Activated CD4-positive, alpha-beta memory T cell treated with anti-CD3 and anti-CD28 coated beads for 36 hours (primary cell): ENCODE results near the gene ENPP7. TPM values are rescaled to one million over a fixed set of nuclear protein-coding genes. Genes with fewer than 3 reads are reported as not detected.

Experiments used
- CTCF ChIA-PET: fragments of 350-600 bp; sonication (Branson Sonifier 250); formaldehyde crosslinking; loops from one replicate; lab custom pipeline; 2021; ENCODE audit warnings: antibody characterized with exemption, inconsistent platforms; lab: Charles Lee
- POLR2A ChIA-PET: fragments of 350-600 bp; sonication (Branson Sonifier 250); formaldehyde crosslinking; loops from one replicate; lab custom pipeline; 2021; ENCODE audit warnings: antibody characterized with exemption; lab: Charles Lee
- DNase-seq: peaks from one replicate; pipeline ENCODE4 v3.0.0-alpha.2; 2020
- H3K27ac Mint-ChIP-seq: one replicate; pipeline ENCODE4 v1.8.0; 2021; ENCODE audit warnings: mixed read lengths
- H3K27me3 Mint-ChIP-seq: one replicate; pipeline ENCODE4 v1.8.0; 2021; ENCODE audit warnings: mixed read lengths
- H3K36me3 Mint-ChIP-seq: one replicate; pipeline ENCODE4 v1.8.0; 2021; ENCODE audit warnings: mixed read lengths
- H3K4me1 Mint-ChIP-seq: one replicate; pipeline ENCODE4 v1.8.0; 2021; ENCODE audit warnings: low read depth, mixed read lengths
- H3K4me3 Mint-ChIP-seq: one replicate; pipeline ENCODE4 v1.8.0; 2021; ENCODE audit warnings: mild to moderate bottlenecking, mixed read lengths
- H3K9me3 Mint-ChIP-seq: one replicate; pipeline ENCODE4 v1.8.0; 2021; ENCODE audit warnings: mixed read lengths
- intact Hi-C: fragments of 100-400 bp; cut with micrococcal nuclease; formaldehyde crosslinking; loops from one replicate; pipeline ENCODE4 v1.15.1; 2023
- total RNA-seq, 2 experiments: library from RNA; stranded (reverse); gene quantifications; one replicate each; pipeline ENCODE4 v1.2.3, GENCODE V29; 2021

The ENPP7 gene
- total RNA-seq, 2 experiments from 2014 or later: 0.10 TPM; not detected in 1

DNA sequence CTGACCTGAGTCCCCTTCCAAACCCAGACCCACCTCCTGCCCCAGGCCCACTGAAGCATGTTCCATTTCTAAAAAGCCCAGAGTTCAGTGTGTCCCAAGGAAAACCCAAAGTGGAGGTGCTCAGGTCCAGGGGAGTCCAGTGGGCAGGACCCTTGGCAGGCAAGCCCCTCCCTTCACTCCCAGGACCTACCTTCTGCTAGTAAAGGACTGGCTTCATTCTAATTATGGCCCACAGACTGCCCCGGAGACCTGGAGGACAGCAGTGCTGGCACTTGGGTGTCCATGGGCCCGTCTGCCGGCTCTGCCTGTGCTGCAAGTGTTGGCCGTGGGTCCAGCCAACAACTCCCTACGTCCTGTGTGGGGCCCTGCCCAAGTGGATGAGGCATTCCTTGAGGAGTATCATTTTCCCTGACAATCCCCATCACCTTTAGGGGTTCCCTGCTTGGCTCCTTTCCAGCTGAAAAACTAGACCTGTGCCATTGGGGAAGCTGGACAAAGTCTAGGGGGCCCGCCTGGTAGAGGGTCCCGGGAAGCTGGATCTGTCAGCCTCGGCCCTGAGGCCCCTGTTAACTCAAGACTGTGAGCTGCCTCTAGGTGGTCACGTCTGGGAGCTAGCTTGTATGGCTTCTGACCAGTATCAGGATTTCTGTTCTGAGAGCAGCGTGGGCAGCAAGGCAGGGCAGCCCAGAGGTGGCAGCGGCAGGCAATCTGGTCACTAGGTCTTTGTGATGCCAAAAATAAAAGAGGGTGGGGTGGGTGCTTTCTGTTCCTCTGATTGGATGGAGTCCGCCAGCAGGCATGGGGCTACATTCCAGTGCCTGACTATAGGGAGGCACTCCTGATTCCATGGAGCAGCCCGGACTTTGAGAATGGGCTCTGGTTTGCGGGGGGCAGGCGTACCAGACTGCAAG lies 55.4 kb downstream of the ENPP7 start:
- Mint-ChIP-seq H3K4me1 (peaks cover 2% of the 10 kb centered on the region), H3K27me3 (peaks cover 55% of the 10 kb centered on the region), H3K4me3 (no peak overlapping the region), H3K36me3 (no peaks in the 10 kb centered on the region), H3K27ac (no peak overlapping the region), H3K9me3 (no peaks in the 10 kb centered on the region)
- ChIA-PET CTCF (interaction anchor here (1.1 to 2.1 kb wide), 5 partner anchors 10 to 51 kb away, joined by 3 to 5 read pairs (median 3); no protein-coding TSS in a partner anchor), POLR2A (interaction anchor here (1.2 kb wide), 1 partner anchor 22 kb away, joined by 3 read pairs; no protein-coding TSS in a partner anchor)
- no peak for DNase-seq
- intact Hi-C loops: no loop called here

DNA sequence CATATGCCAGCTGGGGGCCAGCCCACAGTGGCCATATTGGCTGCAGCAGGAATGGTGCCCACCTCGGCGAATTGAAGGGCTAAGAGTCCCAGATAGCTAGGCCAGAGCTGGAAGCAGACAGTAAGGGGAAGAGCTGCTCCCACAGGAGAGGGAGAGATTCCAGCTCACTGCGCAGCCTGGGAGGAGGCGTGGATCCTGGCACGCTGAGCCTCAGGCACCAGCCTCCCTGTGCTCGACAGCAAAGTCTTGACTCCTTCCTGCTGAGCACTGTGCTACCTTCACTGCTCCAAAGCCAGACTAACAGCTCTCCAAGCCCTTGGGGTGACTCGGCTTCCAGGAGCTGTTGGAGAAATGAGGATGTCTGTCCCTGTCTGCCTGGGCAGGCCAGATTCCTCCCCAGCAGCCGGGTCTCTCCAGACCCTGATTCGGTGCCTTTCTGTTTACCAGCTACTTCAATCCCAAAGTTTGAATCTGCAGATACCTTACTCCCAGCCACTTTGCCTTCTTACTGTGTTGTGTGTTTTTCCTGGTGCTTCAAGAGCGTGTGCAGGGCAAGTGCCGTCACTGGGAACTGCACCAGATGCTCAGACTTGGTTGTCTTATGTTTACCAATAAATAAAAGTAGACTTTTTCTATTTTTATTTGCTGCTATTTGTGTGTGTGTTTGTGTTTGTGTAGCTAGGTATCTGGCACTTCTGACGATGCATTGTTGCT lies 56.3 kb downstream of the ENPP7 start:
- intact Hi-C loops: no loop called here
- H3K4me3 Mint-ChIP-seq: no peak overlapping the region
- H3K27me3 Mint-ChIP-seq: peaks cover 53% of the 10 kb centered on the region
- no peaks in the 10 kb centered on the region for H3K36me3 Mint-ChIP-seq
- no peak overlapping the region for H3K27ac Mint-ChIP-seq
- no peaks in the 10 kb centered on the region for H3K9me3 Mint-ChIP-seq
- DNase-seq: no peak
- CTCF ChIA-PET: interaction anchor here (0.7 to 2.1 kb wide), 6 partner anchors 11 to 205 kb away, joined by 3 to 5 read pairs (median 3); no protein-coding TSS in a partner anchor
- POLR2A ChIA-PET: interaction anchor here (1.2 kb wide), 1 partner anchor 21 kb away, joined by 3 read pairs; no protein-coding TSS in a partner anchor
- H3K4me1 Mint-ChIP-seq: peaks cover 3% of the 10 kb centered on the region

DNA sequence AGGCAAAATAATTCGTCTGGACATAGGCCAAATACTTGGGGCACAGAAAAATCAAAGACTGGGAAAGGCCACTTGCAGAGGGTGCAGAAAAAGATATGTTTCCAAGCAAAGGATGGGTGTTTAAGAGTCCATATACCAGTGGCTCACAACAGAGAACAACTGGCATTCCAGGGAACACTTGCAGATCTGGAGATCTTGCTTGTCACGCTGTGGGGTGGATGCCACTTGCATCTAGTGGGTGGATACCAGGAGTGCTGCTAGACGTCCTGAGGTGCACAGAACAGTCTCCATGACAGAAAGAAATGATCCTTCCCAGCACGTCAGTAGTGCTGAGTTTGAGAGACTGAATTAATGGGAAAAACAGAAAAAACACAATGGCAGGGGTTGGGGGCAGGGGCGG lies 57.7 kb downstream of the ENPP7 start:
- ChIA-PET CTCF (interaction anchor here (0.8 to 2.2 kb wide), 12 partner anchors 10 to 219 kb away, joined by 3 to 12 read pairs (median 4); partner anchors contain the start of gene CBX4), POLR2A (no interaction called here)
- peaks cover 3% of the 10 kb centered on the region for H3K4me1 Mint-ChIP-seq
- intact Hi-C loops: no loop called here
- H3K27me3 Mint-ChIP-seq: peaks cover 47% of the 10 kb centered on the region
- H3K4me3 Mint-ChIP-seq: no peak overlapping the region
- no peak overlapping the region for H3K27ac Mint-ChIP-seq
- H3K9me3 Mint-ChIP-seq: no peaks in the 10 kb centered on the region
- no peaks in the 10 kb centered on the region for H3K36me3 Mint-ChIP-seq
- DNase-seq: no peak

- Mint-ChIP-seq H3K27me3 (peaks cover 50% of the 10 kb centered on the region), H3K9me3 (no peaks in the 10 kb centered on the region)
These were observed 58.5 kb downstream of the ENPP7 start for GRCh38 chr17:79788989-79789942.

DNA sequence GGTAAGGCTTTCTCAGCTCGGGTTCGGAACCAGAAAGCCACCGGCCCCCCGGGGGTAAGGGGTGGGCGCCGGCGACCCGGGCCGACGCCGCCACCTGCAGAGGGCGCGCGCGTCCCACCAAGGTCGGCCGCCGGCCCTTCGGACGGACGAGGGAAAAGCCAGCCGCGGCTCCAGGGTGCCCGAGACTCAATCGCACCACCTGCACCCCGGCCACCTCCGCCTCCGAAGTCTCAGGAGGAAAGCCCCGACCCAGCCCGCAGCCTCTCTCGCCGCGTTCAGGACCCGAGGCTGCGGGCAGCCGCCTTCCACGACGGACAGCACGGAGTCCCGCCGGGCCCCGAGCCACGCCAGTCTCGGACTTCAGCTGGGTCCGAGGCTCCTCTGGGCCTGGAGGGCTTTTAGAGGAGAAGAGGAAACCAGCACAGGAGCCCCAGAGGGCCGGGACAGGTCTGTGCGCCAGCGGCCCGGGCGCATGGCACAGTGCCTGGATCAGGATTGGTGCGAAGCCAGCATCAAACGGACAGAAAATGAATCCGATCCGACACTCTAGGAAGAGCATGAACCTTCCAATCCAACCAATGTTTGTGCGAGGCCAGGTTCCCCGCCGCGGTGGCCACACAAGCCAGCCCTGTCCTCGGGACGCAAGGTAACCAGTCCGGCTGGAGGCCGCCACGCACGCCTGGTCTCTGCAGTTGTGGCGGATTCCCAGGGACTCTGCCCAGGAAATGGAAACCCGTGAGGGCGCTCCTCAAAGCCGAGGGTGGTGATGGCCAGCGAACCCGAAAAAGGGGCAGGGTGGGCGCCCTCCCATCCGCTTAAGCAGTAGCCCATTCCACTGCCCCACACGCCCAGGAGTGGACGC lies 59.4 kb downstream of the ENPP7 start:
- Mint-ChIP-seq H3K4me1 (peaks cover 3% of the 10 kb centered on the region), H3K9me3 (no peaks in the 10 kb centered on the region), H3K27ac (no peak overlapping the region), H3K36me3 (no peaks in the 10 kb centered on the region), H3K27me3 (peaks cover 49% of the 10 kb centered on the region), H3K4me3 (no peak overlapping the region)
- peak; percentile 41 for DNase-seq
- intact Hi-C loops: no loop called here
- POLR2A ChIA-PET: no interaction called here
- CTCF ChIA-PET: interaction anchor here (0.9 to 2.2 kb wide), 16 partner anchors 9 to 218 kb away, joined by 3 to 12 read pairs (median 4); partner anchors contain the start of gene CBX4

More at GRCh38 chr17:79788989-79789942, 58.5 kb downstream of the ENPP7 start:
- ChIA-PET POLR2A (no interaction called here), CTCF (interaction anchor here (0.8 to 2.2 kb wide), 16 partner anchors 10 to 219 kb away, joined by 3 to 12 read pairs (median 4); partner anchors contain the start of gene CBX4)
- H3K27ac Mint-ChIP-seq: no peak overlapping the region
- H3K4me1 Mint-ChIP-seq: peaks cover 3% of the 10 kb centered on the region
- DNase-seq: no peak
- no peak overlapping the region for H3K4me3 Mint-ChIP-seq
- intact Hi-C loops: no loop called here
- no peaks in the 10 kb centered on the region for H3K36me3 Mint-ChIP-seq

GRCh38 chr17:79790805-79791734 lies 60.3 kb downstream of the ENPP7 start:
- Mint-ChIP-seq H3K27ac (no peak overlapping the region), H3K9me3 (no peaks in the 10 kb centered on the region), H3K27me3 (peaks cover 45% of the 10 kb centered on the region), H3K4me3 (no peak overlapping the region), H3K36me3 (no peaks in the 10 kb centered on the region), H3K4me1 (peaks cover 6% of the 10 kb centered on the region)
- ChIA-PET POLR2A (interaction anchor here (0.6 kb wide), 1 partner anchor 49 kb away, joined by 3 read pairs; no protein-coding TSS in a partner anchor), CTCF (interaction anchor here (1.0 to 2.2 kb wide), 6 partner anchors 13 to 207 kb away, joined by 3 to 12 read pairs (median 4); partner anchors contain the start of genes CBX2 and CBX4)
- DNase-seq: peak; percentile 23
- intact Hi-C loops: no loop called here

DNA sequence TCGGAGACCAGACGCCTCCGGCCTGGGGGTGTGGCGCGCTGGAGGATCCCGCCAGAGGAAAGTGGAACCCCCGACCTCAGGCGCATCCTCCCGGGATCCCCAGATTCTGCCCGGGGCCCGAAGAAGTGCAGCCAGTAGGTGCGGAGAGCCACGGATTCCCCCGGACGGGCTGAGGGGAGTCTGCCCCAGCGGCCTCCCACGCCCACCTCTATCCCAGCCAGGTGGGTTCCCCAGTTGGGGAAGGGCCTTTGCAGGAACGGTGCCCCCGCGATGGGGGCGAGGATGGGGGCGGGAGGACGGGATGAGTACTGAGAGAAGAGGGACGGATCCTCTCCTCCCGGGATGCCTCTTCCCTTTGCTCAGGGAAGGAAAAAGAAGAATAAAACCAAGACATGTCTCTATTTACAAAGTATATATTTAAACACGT lies 61.0 kb downstream of the ENPP7 start:
- Mint-ChIP-seq H3K9me3 (no peaks in the 10 kb centered on the region), H3K4me1 (peaks cover 10% of the 10 kb centered on the region), H3K27me3 (peaks cover 39% of the 10 kb centered on the region), H3K27ac (no peak overlapping the region), H3K36me3 (no peaks in the 10 kb centered on the region), H3K4me3 (no peak overlapping the region)
- CTCF ChIA-PET: interaction anchor here (0.8 to 2.7 kb wide), 4 partner anchors 13 to 47 kb away, joined by 3 to 9 read pairs (median 6); partner anchors contain the start of genes CBX2 and CBX4
- intact Hi-C loops: no loop called here
- POLR2A ChIA-PET: no interaction called here
- no peak for DNase-seq
